Activated T-cell treated with anti-CD3 and anti-CD28 coated beads for 1 hour (primary cell): ENCODE results near the gene PCSK4.
"Not testable (repeated sequence)": the region's sequence is repeated elsewhere in the genome, so short reads cannot be mapped to it uniquely, and the experiment has no call there.

Experiments used
- DNase-seq: peaks from one replicate; pipeline ENCODE4 v3.0.0-alpha.2; 2020; ENCODE audit warnings: low read depth

The PCSK4 gene

DNA sequence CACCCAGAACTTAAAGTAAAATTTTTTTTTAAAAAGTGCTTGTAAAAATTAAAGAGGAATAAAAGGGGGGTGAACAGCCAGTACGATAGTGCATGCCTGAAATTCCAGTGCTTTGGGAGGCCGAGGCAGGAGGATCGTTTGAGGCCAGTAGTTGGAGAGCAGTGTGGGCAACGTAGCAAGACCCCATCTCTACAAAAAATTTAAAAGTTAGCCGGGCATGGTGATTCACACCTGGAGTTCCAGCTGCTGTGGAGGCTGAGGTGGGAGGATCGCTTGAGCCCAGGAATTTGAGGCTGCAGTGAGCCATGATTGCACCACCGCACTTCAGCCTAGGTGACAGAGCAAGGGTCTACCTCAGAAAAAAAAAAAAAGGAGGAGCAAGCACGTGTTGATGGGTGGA lies 14.9 kb upstream of the PCSK4 start:
- DNase-seq = no peak

DNA sequence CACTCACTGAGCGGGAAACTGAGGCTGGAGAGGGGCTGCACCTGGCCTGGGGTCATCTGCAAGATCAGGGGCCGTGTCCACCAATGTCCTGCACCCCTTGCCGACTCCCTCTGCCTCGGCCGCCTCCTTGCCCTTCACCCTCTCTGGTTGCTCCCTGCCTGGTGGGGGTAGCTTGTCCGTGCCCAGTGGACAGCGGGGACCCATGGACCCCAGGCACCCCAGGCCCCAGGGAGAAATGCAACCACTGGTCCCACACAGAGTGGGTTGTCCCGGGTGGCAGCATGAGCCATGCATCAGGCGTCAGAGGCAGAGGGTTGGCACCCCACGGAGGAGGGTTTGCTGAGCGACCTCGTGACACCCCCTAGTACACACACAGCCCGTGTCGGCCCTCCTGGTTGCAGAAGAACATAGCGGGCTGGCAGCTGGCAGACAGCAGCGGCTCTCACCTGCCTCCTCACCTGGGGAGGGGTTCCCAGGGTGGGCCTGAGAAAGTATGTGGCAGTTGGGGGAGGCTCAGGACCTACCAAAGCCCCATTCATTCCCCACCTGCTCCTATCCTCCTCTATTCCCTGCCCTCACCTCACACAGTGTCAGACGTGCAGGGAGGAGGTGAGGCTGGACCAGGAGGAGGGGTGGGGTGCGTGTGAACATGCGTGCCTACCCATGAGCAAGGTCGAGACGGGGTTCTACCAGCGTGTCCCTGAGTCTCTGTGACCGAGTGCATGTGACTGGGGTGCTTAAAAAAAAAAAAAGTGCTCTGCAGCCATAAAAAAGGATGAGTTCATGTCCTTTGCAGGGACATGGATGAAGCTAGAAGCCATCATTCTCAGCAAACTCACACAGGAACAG lies 14.0 kb upstream of the PCSK4 start:
- no peak for DNase-seq

DNA sequence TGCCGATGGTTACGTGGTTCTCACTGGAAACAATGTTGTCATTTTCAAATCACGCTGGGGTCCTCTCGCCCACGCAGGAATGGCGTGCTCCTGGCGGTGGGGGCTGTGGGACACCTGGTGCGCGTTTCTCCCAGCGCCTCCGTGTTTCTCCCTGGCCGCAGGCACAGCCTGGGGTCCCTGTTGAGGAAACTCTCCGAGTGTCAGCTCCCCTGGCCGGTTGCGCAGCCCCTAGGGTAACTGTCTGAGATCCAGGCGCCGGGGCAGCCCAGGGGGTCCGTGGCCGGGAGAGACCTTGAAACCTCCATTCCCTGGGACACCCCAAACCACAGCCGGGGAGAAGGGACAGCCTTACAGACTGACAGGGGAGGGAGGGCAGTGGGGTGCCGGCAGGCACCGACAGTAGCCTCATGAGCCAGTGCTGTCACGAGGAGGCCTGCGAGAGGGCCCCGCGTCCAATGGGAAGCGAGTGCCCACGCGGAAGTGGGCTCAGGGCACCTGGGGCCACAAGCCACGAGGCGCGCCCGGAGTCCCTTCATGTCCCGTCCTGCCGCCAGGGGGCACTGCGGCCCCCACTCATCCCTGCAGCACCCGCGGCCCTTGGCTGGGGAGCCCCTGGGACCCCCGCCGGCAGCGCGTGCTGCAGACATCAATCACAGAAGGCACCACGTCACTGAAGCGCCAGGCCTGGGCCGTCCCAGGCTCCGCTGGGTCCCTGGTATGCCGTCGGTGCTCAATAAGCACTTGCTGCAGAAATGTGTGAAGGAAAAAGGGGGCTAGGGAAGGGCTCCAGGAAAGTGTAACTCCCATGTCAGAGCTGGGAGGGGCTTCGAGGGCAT lies 13.2 kb upstream of the PCSK4 start:
- peak; percentile 59 for DNase-seq

DNA sequence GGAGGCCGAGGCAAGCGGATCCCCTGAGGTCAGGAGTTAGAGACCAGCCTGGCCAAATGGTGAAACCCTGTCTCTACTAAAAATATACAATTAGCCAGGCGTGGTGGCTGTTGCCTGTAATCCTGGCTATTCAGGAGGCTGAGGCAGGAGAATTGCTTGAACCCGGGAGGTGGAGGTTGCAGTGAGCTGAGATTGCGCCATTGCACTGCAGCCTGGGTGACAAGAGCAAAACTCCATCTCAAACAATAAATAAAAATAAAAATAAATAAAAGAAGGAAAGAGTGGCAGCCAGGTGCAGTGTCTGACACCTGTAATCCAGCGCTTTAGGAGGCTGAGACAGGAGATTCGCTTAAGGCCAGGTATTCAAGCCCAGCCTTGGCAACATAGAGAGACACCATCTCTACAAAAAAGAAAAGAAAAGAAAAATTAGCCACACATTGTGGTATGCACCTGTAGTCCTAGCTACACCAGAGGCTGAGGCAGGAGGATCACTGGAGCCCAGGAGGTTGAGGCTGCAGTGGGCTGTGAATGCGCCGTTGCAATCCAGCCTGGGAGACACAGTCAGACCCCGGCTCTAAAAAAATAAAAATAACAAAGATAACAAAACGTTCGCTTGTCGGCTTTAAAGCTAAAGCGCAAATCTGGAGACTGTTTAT lies 12.4 kb upstream of the PCSK4 start:
- no peak for DNase-seq

DNA sequence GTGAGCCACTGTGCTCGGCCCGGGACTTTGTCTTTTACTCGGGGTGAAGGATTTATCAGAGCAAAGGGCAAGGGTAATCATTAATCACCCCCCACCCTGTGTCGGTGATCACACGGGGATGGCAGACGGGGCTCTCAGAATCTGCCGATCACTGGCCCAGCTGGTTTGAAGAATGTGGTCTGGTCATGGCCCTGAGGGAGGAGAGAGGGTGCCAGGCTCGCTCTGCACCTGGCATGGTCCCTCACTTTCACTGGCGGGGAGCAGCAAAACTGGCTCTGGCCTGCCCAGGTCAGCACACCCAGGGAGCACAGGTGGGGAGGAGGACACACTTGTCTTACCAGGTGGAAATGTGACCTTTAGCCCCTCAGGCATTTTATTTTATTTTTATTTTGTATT lies 11.0 kb upstream of the PCSK4 start:
- DNase-seq = no peak

DNA sequence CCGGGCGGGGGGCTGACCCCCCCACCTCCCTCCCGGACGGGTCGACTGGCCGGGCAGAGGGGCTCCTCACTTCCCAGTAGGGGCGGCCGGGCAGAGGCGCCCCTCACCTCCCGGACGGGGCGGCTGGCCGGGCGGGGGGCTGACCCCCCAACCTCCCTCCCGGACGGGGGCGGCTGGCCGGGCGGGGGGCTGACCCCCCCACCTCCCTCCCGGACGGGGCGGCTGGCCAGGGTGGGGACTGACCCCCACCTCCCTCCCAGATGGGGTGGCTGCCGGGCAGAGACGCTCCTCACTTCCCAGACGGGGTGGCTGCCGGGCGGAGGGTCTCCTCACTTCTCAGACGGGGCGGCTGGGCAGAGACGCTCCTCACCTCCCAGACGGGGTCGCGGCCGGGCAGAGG lies 9.1 kb upstream of the PCSK4 start:
- not testable (repeated sequence) for DNase-seq

DNA sequence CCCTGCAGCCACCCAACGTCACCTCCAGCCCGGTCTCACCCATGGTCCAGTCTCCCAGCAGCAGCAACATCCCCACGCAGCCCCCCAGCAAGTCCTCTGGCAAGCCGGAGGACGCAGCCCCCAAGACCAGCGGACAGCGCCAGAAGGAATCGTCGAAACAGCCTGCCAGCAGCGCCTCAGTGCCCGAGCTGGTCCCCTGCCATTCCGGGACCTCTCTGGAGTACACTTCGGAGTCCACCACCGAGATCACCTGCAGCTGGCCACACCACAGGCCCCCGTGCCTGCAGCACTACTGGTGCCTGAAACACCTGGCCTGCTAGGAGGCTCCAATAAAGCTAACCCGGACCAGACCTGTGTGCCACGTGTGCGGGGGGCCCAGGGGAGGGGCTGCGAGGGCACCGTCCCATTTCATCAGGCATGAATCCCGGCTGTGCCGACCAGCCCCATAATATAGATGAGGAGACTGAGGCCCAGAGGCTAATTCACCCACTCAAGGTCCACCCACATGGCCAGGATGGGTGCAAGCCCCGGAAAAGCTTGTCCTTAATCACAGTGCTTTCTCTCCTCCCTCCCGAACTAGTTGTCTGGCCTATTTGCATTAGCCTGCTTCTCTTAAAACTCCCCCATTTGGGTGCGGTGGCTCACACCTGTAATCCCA lies 7.6 kb upstream of the PCSK4 start:
- DNase-seq = no peak

DNA sequence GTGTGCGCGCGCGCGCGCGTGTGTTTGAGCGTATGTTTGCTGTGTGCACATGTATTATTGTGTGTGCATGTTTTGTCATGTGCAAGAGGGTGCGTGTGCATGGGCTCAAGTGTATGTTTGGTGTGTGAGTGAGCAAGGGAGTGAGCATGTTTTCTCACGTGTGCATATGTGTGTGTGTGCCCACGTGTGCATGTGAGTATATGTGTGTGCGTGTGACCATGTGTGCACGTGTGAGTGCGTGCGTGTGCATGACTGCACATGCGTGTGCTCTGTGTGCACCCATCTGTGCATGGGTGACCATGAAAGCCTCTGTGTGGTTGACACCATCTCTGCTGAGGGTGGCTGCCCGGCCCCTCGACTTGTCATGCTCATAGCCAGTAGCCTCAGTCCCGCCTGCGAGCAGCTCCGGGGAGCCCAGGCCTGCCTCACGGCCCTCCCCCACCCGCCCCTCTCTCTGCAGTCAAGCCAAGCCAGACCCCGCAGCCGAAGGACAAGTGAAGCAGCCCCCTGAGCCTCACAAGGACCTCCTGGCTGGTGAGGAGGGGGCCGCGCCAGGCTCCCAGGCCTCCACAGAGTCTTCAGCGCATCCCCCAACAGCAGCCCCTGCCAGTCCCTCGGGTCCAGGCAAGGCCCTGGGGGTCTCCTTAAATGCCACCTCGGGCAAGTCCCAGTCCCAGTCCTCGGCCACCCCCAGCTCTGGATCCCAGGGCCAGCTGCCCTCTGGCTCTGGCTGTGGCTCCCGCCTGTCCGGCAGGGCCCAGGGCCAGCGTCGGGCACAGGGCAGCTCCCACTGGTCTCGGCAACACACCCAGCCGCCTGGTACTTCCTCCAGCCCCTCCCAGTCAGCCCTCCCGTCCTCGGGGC lies 6.8 kb upstream of the PCSK4 start:
- no peak for DNase-seq

DNA sequence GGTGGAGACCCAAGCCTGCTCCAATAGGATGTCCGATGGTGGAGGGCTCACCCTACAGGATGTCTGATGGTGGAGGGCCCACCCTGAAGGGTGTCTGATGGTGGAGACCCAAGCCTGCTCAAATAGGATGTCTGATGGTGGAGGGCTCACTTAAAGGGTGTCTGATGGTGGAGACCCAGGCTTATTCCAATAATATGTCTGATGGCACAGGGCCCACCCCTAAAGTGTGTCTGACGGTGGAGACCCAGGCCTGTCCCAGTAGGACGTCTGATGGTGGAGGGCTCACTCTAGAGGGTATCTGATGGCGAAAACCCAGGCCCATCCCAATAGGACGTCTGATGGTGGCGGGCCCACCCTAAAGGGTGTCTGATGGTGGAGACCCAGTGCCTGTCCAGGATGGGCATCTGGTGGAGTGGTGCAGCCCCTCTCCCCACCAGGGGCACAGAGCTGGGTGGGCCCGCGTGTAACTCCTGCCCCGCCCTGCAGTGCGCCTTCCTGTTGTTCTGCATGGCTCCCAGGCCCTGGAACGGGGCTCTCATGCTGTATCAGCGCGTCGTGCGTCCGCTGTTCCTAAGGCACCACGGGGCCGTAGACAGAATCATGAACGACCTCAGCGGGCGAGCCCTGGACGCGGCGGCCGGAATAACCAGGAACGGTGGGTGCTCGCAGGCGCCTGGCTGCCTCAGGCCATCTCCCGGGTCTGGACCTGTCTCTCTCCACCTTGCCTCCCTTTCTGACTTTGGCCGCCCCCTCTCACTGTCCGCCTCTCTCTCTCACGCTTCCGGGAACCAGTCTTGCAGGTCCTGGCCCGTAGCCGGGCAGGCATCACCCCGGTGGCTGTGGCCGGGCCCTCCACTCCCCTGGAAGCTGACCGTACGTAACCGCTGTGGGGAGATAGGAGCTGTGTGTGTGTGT lies 5.9 kb upstream of the PCSK4 start:
- DNase-seq = no peak

DNA sequence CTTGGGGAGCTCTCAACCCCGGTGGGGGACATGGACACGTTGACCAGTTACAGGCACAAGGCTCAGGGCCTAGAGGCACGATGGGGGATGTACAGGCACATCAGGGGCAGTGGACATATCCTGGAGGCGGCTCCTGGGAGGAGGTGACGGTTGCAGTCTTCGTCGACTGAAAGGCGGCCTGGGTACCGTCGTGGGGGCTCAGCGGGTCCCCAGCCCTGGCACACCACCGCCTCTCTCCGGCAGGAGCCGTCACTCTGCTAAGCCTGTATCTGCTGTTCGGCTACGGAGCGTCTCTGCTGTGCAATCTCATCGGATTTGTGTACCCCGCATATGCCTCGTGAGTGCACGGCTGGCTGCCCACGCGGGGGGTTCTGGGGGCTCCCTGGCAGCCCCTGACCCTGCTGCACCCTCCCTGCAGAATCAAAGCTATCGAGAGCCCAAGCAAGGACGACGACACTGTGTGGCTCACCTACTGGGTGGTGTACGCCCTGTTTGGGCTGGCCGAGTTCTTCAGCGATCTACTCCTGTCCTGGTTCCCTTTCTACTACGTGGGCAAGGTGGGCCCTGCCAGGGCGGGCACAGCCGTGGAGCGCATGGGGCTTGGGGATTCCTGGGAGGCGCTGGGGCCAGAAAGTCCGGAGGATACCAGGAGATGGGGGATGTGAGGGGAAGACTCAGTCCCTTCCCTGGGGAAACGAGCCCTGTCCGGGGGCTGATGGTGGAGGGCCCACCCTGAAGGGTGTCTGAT lies 5.1 kb upstream of the PCSK4 start:
- no peak for DNase-seq

DNA sequence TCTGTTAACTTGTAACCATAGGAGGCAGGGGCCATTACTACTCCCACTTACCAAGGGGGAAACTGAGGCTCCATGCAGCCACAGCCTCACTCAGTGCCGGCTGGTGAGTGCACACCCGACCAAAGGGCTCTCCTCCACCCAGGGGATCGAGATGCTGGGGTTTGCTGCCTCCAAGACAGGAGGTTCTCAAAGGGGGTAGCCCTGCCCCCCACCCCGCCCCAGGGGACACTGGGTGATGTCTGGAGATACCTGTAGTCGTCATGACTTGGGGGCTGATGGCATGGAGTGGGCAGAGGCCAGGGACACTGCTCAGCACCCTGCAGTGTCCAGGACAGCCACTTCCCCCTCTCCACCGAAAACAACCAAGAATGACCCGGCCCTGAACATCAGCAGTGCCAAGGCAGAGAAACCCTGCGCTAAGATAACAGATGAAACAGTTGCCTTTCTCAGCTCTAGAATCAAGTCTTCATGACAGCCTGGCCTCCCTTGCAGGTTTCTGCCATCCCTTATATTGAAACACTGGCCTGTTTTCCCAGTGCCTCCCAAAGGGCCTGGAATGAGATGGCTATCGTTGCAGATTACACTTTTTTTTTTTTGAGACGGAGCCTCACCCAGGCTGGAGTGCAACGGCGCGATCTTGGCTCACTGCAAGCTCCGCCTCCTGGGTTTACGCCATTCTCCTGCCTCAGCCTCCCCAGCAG lies 4.1 kb upstream of the PCSK4 start:
- no peak for DNase-seq

DNA sequence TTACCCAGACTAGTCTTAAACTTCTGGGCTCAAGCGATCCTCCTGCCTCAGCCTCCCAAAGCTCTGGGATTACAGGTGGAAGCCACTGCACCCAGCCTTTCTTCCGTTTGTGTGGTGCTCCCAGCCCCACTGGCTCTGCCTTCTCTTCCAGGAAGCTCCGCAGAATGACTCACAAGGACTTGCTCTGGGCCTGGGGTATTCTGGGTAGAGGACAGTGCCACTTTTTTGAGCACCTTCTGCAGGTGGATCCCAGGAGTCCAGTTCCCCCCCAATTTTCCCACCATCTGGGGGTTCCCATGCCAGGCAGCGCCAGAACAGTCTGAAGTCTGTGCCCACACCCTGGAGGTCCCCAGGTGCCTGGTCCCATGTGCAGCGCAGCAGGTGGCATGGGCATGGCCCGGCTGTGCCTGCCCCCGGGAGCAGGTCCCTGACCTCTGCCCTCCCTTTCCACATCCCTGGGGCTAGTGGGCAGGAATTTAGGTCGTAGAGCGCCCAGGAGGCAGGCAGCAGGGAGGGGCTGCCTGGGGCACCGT lies 2.4 kb upstream of the PCSK4 start:
- no peak for DNase-seq

DNA sequence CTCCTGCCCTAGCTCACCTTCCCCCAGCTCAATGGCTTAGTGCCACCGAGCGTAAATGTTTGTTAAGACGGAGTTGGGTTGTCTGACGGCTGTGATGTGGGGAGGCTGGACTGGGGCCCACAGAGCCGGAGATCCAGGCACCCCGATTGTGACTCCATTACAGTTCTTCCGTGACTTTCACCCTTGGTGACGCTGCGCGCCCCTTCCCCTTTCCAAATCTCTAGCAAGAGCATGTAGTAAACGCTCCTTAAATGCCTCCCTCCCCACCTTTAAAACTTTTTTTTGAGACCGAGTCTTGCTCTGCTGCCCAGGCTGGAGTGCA lies 1.7 kb upstream of the PCSK4 start:
- DNase-seq = no peak

DNA sequence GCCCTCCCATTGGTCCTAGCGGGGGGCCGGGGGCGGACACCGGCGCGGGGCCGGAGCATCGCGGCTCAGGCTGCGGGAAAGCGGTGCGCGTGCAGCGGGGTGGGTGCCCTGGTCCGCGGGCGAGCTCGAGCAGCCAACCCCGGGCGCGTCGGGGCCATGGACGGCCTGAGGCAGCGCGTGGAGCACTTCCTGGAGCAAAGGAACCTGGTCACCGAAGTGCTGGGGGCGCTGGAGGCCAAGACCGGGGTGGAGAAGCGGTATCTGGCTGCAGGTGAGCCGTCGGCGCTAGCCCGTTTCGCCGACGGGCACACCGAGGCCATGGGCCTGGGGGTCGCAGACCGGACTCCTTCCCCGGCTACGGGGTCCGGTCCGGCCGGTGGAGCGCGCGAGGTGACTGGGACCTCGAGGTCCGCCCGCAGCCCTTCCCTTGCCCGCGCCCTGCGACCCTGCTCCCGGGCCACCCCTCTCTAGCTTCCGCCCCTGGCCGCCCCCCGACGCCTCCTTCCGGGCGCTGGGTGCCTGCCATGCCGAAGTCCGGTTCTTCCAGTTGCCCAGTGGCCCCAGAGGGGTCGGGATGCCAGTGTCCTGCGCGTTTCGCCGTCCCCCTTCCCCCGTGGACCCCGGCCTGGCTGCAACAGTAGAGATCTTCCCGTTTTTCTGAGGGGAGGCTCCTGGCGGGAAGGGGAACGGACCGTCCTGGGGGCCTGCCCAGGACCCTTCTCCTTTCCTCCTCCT lies 1.1 kb upstream of the PCSK4 start, which contains the start of gene REEP6:
Gene REEP6 (plus strand): TSS at position 68 of the 735 bp plus-strand sequence. CDS start 89 bp downstream, at position 157.
- DNase-seq = no peak

DNA sequence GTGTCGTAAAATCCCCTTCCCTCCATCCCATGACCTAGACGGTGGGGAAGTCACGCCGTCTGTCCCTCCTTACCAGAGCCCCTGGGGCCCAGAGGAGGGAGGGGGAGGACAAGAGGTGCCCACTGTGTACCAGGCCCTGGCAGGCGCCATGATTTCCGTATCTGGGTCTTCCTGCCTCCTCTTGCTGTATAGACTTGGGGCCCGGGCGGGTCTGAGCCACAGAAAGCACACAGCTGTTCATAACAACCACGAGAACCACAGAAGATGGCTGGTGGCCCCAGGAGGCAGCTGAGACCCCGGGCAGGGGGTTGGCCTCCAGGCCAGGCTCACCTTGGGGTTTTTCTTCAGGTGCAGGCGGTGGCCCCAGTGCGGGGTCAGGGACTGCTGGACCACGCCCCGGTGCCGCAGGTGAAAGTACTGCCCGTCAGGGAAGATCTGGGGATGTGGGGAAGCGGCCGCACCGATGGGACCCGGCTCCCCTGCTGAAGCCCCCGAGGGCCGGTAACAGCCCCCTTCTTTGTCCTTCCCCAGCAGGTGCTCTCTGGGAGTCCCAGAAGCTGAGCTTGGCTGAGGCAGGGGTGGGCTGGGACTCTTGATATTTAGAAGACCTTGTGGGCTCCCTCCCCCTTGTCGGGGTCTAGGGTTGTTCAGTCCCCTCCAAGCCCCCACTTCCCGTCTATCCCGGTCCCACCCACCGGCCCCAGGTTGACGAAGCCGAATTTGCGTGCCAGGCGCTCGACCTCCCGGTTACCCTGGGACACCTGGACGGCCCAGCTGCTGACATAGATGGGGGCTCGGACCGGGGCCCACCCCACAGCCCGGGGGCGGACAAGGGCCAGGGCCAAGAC lies 463 bp downstream of the PCSK4 start:
- no peak for DNase-seq

DNA sequence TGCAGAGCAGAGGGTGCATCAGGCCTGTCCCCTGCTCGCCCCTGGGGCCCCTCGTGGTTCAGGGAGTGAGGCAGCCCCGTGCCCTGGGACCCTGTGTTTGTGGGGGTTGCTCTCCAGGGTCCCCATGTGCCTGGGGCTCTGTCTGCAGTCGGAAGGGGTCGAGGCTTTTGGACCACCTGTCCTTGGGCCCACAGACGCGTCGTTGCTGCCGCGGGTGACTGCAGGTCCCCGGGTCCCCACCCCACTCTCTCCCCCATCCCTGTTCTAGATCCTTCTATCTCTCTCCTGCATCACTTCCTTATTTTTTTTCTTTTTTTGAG lies 1.9 kb downstream of the PCSK4 start:
- DNase-seq = no peak
